ENCODE results near the gene MRPS18A.

GRCh38 chr6:43733471-43734293 lies 46.1 kb upstream of the MRPS18A start:
- no peak for TF ChIP-seq CTCF (IDR thresholded peaks at IDR 0.05)
- no peak for TF ChIP-seq POLR2A (IDR thresholded peaks at IDR 0.05)
